ENCODE data around the gene ZNF516.

The ZNF516 gene

GRCh38 chr18:76412818-76413565, 82.0 kb downstream of the ZNF516 start:
- DNase-seq: no peak

DNA sequence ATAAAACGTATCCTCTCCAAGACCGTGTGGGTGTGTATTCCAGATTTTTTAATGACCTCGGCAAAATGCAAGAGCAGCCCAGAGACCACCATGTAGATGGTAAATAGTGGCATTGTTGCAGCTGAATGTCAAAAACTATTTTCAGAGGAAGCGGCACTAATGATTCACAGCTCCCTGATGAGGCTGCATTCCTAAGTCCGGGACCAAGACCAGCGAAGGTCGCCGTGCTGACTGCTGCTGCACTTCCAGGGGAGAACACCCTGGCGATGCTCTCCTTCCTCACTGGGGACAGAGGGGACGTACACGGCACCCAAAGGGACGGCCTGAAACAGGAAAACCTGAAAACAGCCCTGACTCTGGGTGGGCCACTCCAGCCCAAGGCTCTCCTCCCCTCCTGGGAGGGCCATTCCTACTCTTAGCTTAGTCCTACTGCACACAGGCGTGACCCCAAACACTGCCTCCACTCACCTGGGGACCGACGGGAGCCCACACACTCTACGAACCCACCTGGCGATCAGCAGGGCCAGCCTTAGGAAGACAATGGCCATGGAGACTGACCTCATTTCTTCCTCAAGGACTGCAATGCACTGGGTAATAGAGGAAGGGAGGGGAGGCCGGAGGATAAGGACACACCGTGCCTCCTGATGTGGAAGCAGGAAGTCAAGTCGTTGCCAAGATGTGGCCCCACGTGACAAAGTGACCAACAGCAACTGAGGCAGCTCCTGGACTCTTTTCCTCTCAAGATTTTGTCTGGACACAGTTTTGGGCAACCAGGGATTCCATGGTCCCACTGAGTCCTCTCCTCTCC, 82.8 kb downstream of the ZNF516 start:
- DNase-seq: no peak

- DNase-seq: no peak
Measured at GRCh38 chr18:76410660-76411417, 84.2 kb downstream of the ZNF516 start.

DNA sequence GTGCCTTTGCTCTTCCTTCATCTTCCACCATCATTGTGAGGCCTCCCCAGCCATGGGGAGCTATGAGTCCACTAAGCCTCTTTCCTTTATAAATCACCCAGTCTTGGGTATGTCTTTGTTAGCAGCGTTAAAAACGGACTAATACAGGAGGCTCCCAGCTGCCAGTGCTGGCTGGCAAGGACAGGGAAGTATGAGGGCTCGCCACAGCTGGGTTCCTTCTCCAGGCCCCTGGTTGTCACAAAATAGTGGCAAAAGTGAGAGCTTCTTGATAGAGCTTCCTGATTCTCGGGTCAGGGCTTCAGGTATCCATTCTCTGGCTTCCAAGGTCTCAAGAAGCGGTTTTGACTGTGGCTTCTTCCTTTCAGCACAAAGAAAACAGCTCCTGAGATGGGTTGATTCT, 85.0 kb downstream of the ZNF516 start:
- DNase-seq: no peak

- DNase-seq: no peak
Measured at GRCh38 chr18:76408480-76409067, 86.5 kb downstream of the ZNF516 start.

- DNase-seq: no peak
Measured at GRCh38 chr18:76407681-76408080, 87.4 kb downstream of the ZNF516 start.

- DNase-seq: no peak
Measured at GRCh38 chr18:76406791-76407190, 88.3 kb downstream of the ZNF516 start.

GRCh38 chr18:76405681-76406356, 89.2 kb downstream of the ZNF516 start:
- DNase-seq: no peak

GRCh38 chr18:76405280-76405679, 89.8 kb downstream of the ZNF516 start:
- DNase-seq: no peak

- no peak for DNase-seq
Measured at GRCh38 chr18:76404345-76404831, 90.7 kb downstream of the ZNF516 start.

- no peak for DNase-seq
Measured at GRCh38 chr18:76402026-76402990, 92.7 kb downstream of the ZNF516 start.

DNA sequence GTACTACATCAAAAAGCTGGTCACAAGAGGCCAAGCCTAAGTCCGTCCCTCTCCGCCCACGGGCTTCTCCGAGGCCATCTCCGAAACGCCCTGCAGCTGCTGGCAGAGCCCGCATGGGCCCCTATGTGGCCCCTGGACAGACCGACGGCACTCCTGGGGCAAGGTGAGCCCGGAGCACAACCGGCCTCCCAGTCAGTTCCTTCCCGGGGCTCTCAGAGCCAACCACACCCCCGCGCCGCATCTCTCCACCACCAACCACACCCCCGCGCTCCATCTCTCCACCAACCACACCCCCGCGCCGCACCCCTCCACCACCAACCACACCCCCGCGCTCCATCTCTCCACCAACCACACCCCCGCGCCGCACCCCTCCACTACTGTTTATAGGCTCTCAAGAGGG, 93.5 kb downstream of the ZNF516 start:
- no peak for DNase-seq

GRCh38 chr18:76399613-76400391, 95.2 kb downstream of the ZNF516 start:
- no peak for DNase-seq

GRCh38 chr18:76398896-76399612, 96.0 kb downstream of the ZNF516 start:
- DNase-seq: peak; percentile 45

GRCh38 chr18:76398295-76398694, 96.7 kb downstream of the ZNF516 start:
- DNase-seq: no peak

GRCh38 chr18:76397631-76398030, 97.4 kb downstream of the ZNF516 start:
- DNase-seq: no peak

DNA sequence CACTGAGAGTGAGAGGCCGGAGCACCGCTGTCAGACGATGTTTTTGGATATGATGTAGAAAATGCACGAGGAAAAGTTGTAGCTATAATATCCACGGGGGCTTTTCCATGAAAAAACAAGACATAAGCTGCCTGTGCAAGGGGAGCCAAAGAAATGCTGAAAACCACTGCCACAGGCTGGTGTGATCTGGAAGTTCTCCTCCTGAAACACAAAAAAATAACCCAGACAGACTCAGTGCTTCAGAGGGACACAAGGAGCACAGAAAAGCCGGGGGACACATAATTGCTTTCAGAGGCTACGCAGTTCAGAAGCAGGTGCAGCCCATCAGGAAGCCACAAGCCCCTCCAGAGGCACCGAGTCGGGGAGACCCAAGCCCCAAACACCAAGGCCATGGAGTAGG, 98.2 kb downstream of the ZNF516 start:
- DNase-seq: no peak

- no peak for DNase-seq
Measured at GRCh38 chr18:76395609-76396008, 99.4 kb downstream of the ZNF516 start.

DNA sequence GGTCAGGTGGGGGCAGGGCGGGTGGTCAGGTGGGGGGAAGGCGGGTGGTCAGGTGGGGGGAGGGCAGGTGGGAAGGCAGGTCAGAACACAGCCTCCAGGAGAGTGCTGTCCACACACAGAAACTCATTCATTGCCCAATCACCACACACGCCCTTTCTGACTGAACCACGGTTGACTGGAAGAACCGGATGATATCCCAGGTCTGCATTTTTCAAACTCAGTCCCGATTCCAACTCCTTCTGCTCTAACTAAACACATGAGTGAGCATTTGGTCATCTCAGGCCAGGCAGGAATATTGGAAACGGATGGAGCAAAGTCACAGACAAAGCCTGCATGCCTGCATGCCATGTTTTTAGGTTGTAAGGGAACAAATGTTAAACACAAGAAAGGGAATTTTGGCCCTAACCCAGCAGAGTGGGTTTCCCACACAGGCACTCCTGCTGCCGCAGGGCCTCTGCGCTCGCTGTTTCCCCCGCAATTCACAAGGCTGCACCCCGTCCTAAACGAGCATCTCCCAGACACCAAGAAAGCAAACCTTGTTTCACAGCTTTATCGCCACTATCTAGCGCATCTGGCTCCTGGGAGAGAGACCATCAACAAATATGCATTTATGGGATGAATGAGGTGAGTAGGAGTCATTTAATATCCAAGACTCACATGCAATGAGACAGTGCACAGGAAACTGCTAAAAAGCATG, 100.1 kb downstream of the ZNF516 start:
- DNase-seq: no peak
